MM.1S (cell line): Measurements from ENCODE around the gene FAF1.

Experiments used
- DNase-seq: peaks from one replicate; pipeline ENCODE4 v3.0.0-alpha.2; 2015
- H2AFZ ChIP-seq: fragments of 300-600 bp; sonication (generic); 2 replicates; pipeline ENCODE4 v1.6.0; 2016; ENCODE audit warnings: antibody characterized with exemption, low read length
- H3F3A ChIP-seq: fragments of 300-600 bp; sonication (generic); 2 replicates; pipeline ENCODE4 v1.6.1; 2016; ENCODE audit warnings: mild to moderate bottlenecking, antibody characterized with exemption, low read length, moderate library complexity, mixed read lengths; ENCODE audit not compliant: insufficient read depth
- H3K27ac ChIP-seq: fragments of 300-600 bp; sonication (generic); 2 replicates; pipeline ENCODE4 v1.5.1; 2016; ENCODE audit warnings: mild to moderate bottlenecking, low read length
- H3K27me3 ChIP-seq: fragments of 300-600 bp; sonication (generic); replicated peaks from 2 replicates; pipeline ENCODE4 v1.6.0; 2016; ENCODE audit warnings: low read length; ENCODE audit not compliant: insufficient read depth
- H3K36me3 ChIP-seq: fragments of 300-600 bp; sonication (generic); replicated peaks from 2 replicates; pipeline ENCODE4 v1.6.1; 2016; ENCODE audit warnings: mild to moderate bottlenecking, low read length, mixed read lengths; ENCODE audit not compliant: insufficient read depth
- H3K4me1 ChIP-seq: fragments of 300-600 bp; sonication (generic); 2 replicates; pipeline ENCODE4 v1.6.1; 2016; ENCODE audit warnings: low read length, mixed read lengths
- H3K4me2 ChIP-seq: fragments of 300-600 bp; sonication (generic); 2 replicates; pipeline ENCODE4 v1.6.0; 2016; ENCODE audit warnings: low read depth, low read length
- H3K4me3 ChIP-seq: fragments of 300-600 bp; sonication (generic); 2 replicates; pipeline ENCODE4 v1.5.1; 2016; ENCODE audit warnings: low read length, mixed read lengths
- H3K79me2 ChIP-seq: fragments of 300-600 bp; sonication (generic); 2 replicates; pipeline ENCODE4 v1.6.1; 2016; ENCODE audit warnings: mixed run types, low read length, mixed read lengths
- H3K9ac ChIP-seq: fragments of 300-600 bp; sonication (generic); 2 replicates; pipeline ENCODE4 v1.6.1; 2016; ENCODE audit warnings: low read length, mixed read lengths
- H3K9me2 ChIP-seq: fragments of 300-600 bp; sonication (generic); replicated peaks from 2 replicates; pipeline ENCODE4 v1.6.1; 2016; ENCODE audit warnings: mild to moderate bottlenecking, low read length, mixed read lengths; ENCODE audit not compliant: insufficient read depth
- H3K9me3 ChIP-seq: fragments of 300-600 bp; sonication (generic); replicated peaks from 2 replicates; pipeline ENCODE4 v1.6.1; 2016; ENCODE audit warnings: mild to moderate bottlenecking, low read length, mixed read lengths; ENCODE audit not compliant: insufficient read depth
- H4K20me1 ChIP-seq: fragments of 300-600 bp; sonication (generic); 2 replicates; pipeline ENCODE4 v1.6.1; 2016; ENCODE audit warnings: mild to moderate bottlenecking, low read length, moderate library complexity, mixed read lengths; ENCODE audit not compliant: insufficient read depth
- EZH2 ChIP-seq: fragments of 300-600 bp; sonication (generic); optimal IDR thresholded peaks from 2 replicates; pipeline ENCODE3; 2017; ENCODE audit warnings: low read depth, mild to moderate bottlenecking, antibody characterized with exemption, low read length, mixed read lengths
- EZH2phosphoT487 ChIP-seq: fragments of 300-600 bp; sonication (generic); IDR thresholded peaks from 2 replicates; pipeline ENCODE4 v1.6.1; 2018; ENCODE audit warnings: antibody characterized with exemption, low read length
- TF ChIP-seq, protein P1 (sequence below): fragments of 300-600 bp; sonication (generic); IDR thresholded peaks from 2 replicates; pipeline ENCODE4 v1.5.1; 2016; ENCODE audit warnings: antibody characterized with exemption, low read length, mixed read lengths

Gene FAF1

DNA sequence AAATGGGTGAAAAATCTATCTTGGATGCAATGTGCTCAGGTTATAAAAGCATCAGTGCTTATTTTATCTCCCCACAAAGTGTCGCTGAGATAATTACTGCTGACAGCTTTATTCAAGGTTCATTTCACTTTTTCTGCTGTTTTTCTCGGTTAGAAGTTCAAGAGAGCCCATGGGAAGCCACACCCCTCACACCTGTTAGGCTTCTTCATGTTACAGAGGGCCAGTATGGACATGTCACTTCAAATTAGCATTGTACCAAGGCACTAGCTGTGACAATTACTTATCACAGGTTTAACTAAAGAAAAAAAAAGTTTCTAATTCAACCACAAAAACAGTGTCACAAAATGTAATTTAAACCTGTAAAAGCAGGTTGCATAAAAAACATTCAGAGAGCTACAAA lies 349.5 kb downstream of the FAF1 start:
- no peak overlapping the region for H3K4me3 ChIP-seq
- H2AFZ ChIP-seq = no peak overlapping the region
- no peaks in the 10 kb centered on the region for H3K36me3 ChIP-seq
- H3K4me1 ChIP-seq = 0 out of 2 replicates have a peak, but pooled peaks cover 5% of the 10 kb centered on the region
- no peaks in the 10 kb centered on the region for H4K20me1 ChIP-seq
- H3K9ac ChIP-seq = no peak overlapping the region
- H3F3A ChIP-seq = no peaks in the 10 kb centered on the region
- H3K9me3 ChIP-seq = no peaks in the 10 kb centered on the region
- no peak overlapping the region for H3K27ac ChIP-seq
- no peak for TF ChIP-seq EZH2
- TF ChIP-seq EZH2phosphoT487 = no peak
- TF ChIP-seq, protein P1, sequence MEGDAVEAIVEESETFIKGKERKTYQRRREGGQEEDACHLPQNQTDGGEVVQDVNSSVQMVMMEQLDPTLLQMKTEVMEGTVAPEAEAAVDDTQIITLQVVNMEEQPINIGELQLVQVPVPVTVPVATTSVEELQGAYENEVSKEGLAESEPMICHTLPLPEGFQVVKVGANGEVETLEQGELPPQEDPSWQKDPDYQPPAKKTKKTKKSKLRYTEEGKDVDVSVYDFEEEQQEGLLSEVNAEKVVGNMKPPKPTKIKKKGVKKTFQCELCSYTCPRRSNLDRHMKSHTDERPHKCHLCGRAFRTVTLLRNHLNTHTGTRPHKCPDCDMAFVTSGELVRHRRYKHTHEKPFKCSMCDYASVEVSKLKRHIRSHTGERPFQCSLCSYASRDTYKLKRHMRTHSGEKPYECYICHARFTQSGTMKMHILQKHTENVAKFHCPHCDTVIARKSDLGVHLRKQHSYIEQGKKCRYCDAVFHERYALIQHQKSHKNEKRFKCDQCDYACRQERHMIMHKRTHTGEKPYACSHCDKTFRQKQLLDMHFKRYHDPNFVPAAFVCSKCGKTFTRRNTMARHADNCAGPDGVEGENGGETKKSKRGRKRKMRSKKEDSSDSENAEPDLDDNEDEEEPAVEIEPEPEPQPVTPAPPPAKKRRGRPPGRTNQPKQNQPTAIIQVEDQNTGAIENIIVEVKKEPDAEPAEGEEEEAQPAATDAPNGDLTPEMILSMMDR = no peak
- no peaks in the 10 kb centered on the region for H3K79me2 ChIP-seq
- no peaks in the 10 kb centered on the region for H3K27me3 ChIP-seq
- peak; percentile 73 for DNase-seq
- peak overlapping the region; percentile 29; the same call in 1 of the 2 replicates for H3K4me2 ChIP-seq
- H3K9me2 ChIP-seq = no peaks in the 10 kb centered on the region

DNA sequence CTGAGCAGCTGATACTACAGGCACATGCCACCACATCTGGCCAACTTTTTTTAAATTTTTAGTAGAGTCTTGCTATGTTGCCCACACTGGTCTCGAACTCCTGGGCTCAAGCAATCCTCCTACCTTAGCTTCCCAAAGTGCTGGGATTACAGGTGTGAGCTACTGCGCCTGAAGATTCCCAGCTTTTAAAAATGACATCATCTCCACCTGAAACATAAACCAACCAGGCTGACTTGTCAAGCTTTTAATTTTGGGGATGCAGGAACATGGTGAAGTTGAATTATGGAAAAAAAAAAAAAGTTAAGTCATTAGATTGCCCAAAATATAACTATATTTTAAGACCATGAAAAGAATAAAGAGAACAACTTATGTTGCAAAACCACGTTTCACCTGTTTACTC lies 350.6 kb downstream of the FAF1 start:
- Histone ChIP-seq H3K4me2 (no peak overlapping the region), H3K27ac (no peak overlapping the region), H3K36me3 (no peaks in the 10 kb centered on the region), H3K27me3 (no peaks in the 10 kb centered on the region), H3F3A (no peaks in the 10 kb centered on the region), H3K4me1 (0 out of 2 replicates have a peak, but pooled peaks cover 5% of the 10 kb centered on the region), H4K20me1 (no peaks in the 10 kb centered on the region), H3K9ac (no peak overlapping the region), H2AFZ (no peak overlapping the region), H3K79me2 (no peaks in the 10 kb centered on the region), H3K9me2 (no peaks in the 10 kb centered on the region), H3K9me3 (no peaks in the 10 kb centered on the region), H3K4me3 (no peak overlapping the region)
- DNase-seq = no peak
- TF ChIP-seq EZH2phosphoT487 = no peak
- TF ChIP-seq, protein P1 = no peak
- TF ChIP-seq EZH2 = no peak

DNA sequence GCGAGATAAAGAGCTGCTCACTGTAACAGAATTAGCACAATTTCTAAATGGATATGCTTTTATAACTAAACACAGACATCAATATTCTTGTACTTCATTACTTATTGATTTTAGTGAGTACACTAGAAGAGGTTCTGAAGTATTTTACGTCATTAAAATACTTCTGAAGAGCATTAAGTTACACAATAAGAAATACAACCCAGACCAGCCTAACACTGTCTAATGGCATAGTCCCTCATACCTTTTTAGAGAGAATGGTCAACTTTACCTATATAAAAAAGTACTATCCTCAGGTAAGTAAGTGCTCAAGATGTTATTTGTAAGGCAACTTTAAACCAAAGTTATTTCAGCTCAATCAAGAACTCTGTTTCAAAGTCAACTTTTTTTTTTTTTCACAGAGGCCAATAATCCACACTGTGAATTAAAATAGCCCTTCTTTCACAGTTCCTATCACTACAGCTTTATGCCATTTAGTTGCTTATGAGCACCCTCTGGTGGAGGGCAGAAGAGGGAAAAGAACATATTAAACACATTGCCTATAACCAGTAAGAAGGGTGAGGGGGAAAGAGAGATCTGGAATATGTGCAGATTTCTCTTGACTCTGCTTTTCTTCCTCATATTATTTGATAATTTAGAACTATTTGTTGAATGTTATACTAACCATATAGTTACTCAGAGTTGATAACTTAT lies 354.7 kb downstream of the FAF1 start:
- no peaks in the 10 kb centered on the region for H3K27me3 ChIP-seq
- H4K20me1 ChIP-seq = no peaks in the 10 kb centered on the region
- no peak overlapping the region for H2AFZ ChIP-seq
- H3K4me3 ChIP-seq = no peak overlapping the region
- TF ChIP-seq, protein P1 = peak; percentile 34; the same call in 1 of the 2 replicates
- no peak for TF ChIP-seq EZH2
- no peaks in the 10 kb centered on the region for H3K36me3 ChIP-seq
- H3K9ac ChIP-seq = no peak overlapping the region
- H3K4me1 ChIP-seq = 0 out of 2 replicates have a peak, but pooled peaks cover 4% of the 10 kb centered on the region
- DNase-seq = no peak
- no peak overlapping the region for H3K4me2 ChIP-seq
- no peaks in the 10 kb centered on the region for H3F3A ChIP-seq
- H3K9me3 ChIP-seq = no peaks in the 10 kb centered on the region
- H3K9me2 ChIP-seq = no peaks in the 10 kb centered on the region
- H3K79me2 ChIP-seq = no peaks in the 10 kb centered on the region
- no peak overlapping the region for H3K27ac ChIP-seq
